SW 1271 (cell line): ENCODE measurements around the gene DISP2.
A peak's percentile ranks its signal among the peaks of the same experiment; 100 is the strongest.

Experiments used
- DNase-seq, 2 experiments: peaks; one replicate each; lab custom pipeline; 2025; lab: John Stamatoyannopoulos, UW

Gene DISP2

GRCh38 chr15:40365624-40366456 is 7.8 kb downstream of the DISP2 start:
- no peak for DNase-seq

- DNase-seq: no peak
Observed at GRCh38 chr15:40366457-40367370, 8.7 kb downstream of the DISP2 start.

- DNase-seq: no peak
Observed at GRCh38 chr15:40367371-40367685, 9.3 kb downstream of the DISP2 start.

GRCh38 chr15:40367686-40368611 is 9.9 kb downstream of the DISP2 start:
- DNase-seq: no peak

GRCh38 chr15:40368719-40369473 is 10.9 kb downstream of the DISP2 start:
- no peak for DNase-seq

GRCh38 chr15:40369474-40369869 is 11.5 kb downstream of the DISP2 start:
- DNase-seq: no peak

- DNase-seq: no peak
Observed at GRCh38 chr15:40369971-40370370, 12.0 kb downstream of the DISP2 start.

- DNase-seq: no peak
Observed at GRCh38 chr15:40372981-40373380, 15.0 kb downstream of the DISP2 start.

GRCh38 chr15:40377606-40378005 is 19.6 kb downstream of the DISP2 start:
- no peak for DNase-seq

- no peak for DNase-seq
Observed at GRCh38 chr15:40379374-40379773, 21.4 kb downstream of the DISP2 start.

GRCh38 chr15:40379853-40380252 is 21.8 kb downstream of the DISP2 start:
- DNase-seq: peak; percentile 47 to 85

GRCh38 chr15:40380636-40381035 is 22.6 kb downstream of the DISP2 start:
- no peak for DNase-seq

- DNase-seq: no peak
Observed at GRCh38 chr15:40381818-40382529, 24.0 kb downstream of the DISP2 start.

- peak; percentile 67 to 82 for DNase-seq
Observed at GRCh38 chr15:40382580-40383456, 24.8 kb downstream of the DISP2 start, which contains the start of gene KNSTRN. Gene KNSTRN, plus strand, starts transcription at chr15:40382721. Its CDS starts 115 bp downstream, at chr15:40382836.

GRCh38 chr15:40386480-40386879 is 28.5 kb downstream of the DISP2 start:
- DNase-seq: no peak

GRCh38 chr15:40388941-40389823 is 31.2 kb downstream of the DISP2 start:
- no peak for DNase-seq

- DNase-seq: no peak
Observed at GRCh38 chr15:40389824-40390595, 32.0 kb downstream of the DISP2 start.
